HG03097 (cell line): ENCODE results near the gene NCR1.
"Not testable (repeated sequence)": the region's sequence is repeated elsewhere in the genome, so short reads cannot be mapped to it uniquely, and the experiment has no call there.

ENCODE experiments used
- ATAC-seq: cut with Tn5 transposase; IDR thresholded peaks from one replicate; pipeline ENCODE4 v1.9.1; 2021; ENCODE audit not compliant: unreplicated experiment, low FRiP score

The NCR1 gene, protein sequence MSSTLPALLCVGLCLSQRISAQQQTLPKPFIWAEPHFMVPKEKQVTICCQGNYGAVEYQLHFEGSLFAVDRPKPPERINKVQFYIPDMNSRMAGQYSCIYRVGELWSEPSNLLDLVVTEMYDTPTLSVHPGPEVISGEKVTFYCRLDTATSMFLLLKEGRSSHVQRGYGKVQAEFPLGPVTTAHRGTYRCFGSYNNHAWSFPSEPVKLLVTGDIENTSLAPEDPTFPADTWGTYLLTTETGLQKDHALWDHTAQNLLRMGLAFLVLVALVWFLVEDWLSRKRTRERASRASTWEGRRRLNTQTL

DNA sequence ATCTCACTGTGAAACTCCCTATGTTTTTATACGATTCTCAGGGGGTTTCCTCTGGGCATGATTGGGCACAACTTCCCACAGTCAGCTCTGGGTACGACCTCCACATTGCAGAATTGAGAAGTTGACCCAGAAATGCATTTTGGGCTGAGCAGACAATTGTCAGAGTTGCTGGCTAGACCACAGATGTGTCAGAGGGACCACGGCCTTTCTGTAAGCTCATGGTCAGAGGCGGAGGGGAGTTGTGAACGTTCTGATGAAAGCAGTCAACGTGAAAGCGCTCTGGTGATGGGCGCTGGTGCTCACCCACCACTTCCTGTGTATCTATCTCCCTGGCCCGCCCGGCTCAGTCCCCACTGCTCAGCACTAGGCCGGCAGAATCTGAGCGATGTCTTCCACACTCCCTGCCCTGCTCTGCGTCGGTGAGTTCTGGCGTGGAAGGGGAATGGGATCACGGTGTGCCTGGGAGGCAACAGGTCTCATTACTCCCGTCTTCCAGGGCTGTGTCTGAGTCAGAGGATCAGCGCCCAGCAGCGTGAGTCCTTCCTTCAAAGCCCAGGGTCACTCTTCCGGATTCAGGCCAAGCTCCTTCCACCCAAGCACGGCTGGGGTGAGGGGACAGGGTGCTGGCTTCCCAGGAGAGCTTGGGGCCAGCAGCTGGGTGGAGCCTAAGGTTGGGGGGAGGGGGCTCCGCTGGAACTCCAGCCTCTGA lies at the start of gene NCR1:
NCR1 (plus strand) TSS at position 346 of the 709 bp plus-strand sequence; CDS start at position 386, 40 bp downstream.
- no peak for ATAC-seq

DNA sequence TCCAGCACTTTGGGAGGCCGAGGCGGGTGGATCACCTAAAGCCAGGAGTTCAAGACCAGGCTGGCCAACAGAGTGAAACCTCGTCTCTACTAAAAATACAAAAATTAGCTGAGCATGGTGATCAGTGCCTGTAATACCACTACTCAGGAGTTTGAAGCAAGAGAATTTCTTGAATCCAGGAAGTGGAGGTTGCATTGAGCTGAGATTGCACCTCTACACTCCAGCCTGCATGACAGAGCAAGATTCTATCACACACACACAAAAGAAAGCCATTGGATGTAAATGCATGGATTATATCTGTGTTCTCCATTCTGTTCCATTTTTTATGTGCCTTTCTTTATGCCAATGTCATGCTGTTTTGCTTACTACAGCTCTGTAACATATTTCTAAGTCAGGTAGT lies 47.5 kb upstream of the NCR1 start:
- not testable (repeated sequence) for ATAC-seq

DNA sequence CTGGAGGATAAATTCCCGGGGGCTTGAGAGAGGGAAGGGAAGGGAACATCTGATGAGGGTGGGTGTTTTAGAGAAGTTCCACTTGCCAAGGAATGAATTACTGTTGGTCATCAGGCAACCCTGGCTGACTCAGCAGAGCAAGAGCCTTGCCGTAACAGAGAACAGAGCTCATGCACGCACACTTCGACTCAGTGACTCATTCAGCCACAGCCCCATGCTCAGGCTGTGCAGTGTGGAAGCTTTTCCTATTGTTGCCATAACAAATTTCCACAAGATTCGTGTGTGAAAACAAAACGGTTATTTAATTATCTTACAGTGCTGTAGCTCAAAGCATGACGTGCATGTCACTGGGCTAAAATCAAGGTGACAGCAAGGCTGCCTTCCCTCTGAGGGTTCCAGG lies 46.5 kb upstream of the NCR1 start:
- ATAC-seq: not testable (repeated sequence)

DNA sequence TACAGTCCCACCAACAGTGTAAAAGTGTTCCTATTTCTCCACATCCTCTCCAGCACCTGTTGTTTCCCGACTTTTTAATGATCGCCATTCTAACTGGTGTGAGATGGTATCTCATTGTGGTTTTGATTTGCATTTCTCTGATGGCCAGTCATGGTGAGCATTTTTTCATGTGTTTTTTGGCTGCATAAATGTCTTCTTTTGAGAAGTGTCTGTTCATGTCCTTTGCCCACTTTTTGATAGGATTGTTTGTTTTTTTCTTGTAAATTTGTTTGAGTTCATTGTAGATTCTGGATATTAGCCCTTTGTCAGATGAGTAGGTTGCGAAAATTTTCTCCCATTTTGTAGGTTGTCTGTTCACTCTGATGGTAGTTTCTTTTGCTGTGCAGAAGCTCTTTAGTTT lies 42.5 kb upstream of the NCR1 start:
- ATAC-seq: not testable (repeated sequence)

DNA sequence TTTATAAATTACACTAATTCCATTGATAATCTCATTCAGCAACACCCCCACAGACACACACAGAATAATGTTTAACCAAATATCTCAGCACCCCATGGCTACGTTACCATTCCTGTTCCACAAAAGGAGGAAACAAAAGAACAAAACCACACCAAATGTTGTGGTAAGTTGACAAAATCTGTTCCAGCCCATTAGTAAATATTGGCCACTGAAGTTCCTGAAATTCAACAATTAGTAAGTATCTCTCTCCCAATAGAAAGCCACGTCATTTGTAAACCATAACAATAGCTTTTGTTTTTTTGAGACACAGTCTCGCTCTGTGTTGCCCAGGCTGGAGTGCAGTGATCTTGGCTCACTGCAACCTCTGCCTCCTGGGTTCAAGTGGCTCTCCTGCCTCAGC lies 34.3 kb upstream of the NCR1 start:
- ATAC-seq: no peak

DNA sequence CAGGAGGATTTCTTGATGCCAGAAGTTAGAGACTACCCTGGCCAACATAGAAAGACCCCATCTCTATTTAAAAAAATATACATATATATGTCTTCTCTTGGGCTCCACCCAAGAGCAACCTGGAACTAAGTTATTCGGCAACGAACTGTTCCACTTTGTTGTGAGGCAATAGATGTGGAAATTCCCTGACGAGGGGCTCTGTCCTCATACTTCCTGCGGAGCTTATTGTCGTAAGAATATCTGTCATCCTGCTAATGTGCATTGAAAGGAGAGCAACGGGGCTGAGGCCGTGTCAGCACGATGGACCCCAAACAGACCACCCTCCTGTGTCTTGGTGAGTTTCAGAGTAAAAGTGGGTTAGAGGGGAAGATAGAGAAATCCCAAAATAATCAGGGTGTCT lies 32.0 kb upstream of the NCR1 start, which contains the start of gene FCAR:
FCAR (plus strand) TSS at position 246 of the 400 bp plus-strand sequence; CDS start at position 301, 55 bp downstream.
- no peak for ATAC-seq

DNA sequence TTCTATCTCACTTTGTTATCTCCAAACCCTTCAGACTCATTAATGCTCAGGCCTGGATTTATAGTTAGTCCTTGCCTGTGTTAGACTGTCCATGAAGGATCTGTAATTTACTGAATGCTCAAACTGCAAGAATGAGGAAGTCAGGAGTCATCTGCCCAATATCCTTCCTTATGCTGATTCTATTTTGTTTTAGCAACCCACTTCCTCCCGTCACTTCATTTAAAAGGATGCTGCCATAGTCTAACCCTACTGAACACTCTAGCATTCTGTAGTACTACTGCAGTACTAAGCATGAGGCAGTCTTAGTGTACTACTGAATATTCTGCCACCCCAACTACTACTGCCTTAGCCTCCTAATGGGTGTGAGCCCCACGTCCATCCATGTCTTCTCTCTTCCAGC lies 30.4 kb upstream of the NCR1 start:
- ATAC-seq: no peak

DNA sequence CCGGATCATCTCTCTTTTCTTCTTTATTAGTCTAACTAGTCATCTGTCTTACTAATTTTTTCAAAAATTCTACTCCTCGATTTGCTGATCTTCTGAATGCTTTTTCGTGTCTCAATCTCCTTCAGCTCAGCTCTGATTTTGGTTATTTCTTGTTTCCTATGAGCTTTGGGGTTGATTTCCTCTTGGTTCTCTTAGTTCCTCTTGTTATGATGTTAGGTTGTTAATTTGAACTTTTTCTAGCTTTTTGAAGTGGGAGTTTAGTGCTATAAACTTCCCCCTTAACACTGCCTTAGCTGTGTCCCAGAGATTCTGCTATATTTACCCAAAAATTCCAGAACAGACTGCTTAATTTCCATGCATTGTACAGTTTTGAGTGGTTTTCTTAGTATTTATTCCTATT lies 28.5 kb upstream of the NCR1 start:
- ATAC-seq: no peak

DNA sequence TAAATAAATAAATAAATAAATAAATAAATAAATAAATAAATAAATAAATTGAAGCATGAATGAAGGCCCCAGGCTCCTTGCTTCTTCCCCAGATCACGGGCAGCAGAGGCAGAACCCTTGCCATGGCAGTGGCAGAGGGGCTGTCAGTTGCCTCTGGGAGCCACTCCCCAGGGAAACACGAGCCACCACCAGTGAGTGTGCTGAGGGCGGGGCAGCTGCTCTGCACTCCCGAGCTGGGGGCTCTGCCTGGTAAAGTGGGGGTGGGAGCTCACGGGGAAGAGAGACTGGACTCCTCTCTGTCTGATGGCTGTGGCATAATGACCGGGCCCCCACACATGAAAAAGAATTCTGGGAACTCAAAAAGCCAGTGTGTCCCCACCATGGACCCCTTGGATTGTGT lies 24.1 kb upstream of the NCR1 start:
- no peak for ATAC-seq

DNA sequence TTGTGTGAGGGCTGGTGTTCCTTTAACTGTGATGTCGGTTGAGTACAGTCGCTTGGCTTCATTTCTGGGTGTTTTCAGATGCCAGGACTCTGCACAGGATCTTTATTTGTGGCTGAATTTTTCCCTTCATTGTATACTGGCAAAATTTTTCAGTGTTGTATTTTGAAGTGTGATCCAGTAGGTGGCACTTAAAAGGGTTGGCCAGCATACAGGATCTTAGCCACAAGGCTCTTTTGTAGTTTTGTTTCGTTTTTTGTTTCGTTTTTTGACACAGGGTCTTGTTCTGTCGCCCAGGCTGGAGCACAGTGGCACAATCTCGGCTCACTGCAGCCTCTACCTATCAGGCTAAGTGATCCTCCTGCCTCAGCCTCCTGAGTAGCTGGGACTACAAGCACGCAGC lies 23.2 kb upstream of the NCR1 start:
- no peak for ATAC-seq

DNA sequence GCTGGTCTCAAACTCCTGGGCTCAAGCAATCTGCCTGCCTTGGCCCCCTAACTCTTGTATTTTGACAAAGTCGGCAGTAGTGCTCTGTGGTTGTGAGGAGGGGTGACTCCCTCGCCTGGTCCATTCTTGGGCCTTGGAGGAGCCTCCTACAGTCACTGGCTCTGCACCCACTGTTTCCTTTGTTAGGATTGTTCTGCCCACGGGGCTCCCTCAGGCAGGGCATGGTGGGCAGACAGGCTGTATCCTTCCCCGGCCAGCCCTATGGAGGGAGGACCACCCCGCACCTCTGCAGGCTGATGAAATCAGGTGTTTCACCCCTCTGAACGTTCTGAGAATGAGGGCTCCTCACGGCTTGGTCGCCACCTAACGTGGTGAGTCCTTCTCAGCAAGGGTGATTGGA lies 22.7 kb upstream of the NCR1 start:
- ATAC-seq: no peak

DNA sequence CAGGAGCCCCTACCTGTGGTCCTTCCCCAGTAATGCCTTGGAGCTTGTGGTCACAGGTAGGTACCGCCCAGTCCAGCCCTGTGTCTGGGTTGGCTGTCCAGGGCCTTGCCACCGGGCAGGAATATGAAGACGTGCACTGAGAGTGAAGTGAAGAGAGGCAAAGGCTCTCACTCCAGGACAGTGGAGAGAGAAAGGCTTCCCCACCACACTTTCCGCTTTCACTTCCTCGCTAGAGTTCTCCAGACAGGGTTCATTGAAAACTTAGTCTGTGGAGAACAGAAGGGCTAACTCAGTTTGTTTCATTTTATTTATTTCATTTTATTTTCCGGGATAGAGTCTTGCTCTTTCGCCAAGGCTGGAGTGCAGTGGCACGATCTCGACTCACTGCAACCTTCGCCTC lies 17.7 kb upstream of the NCR1 start:
- ATAC-seq: no peak

DNA sequence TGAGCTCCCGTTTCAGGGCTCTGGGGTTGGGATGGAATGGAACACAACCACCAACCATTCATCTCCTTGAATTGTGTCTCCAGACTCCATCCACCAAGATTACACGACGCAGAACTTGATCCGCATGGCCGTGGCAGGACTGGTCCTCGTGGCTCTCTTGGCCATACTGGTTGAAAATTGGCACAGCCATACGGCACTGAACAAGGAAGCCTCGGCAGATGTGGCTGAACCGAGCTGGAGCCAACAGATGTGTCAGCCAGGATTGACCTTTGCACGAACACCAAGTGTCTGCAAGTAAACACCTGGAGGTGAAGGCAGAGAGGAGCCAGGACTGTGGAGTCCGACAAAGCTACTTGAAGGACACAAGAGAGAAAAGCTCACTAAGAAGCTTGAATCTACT lies 16.4 kb upstream of the NCR1 start:
- no peak for ATAC-seq

DNA sequence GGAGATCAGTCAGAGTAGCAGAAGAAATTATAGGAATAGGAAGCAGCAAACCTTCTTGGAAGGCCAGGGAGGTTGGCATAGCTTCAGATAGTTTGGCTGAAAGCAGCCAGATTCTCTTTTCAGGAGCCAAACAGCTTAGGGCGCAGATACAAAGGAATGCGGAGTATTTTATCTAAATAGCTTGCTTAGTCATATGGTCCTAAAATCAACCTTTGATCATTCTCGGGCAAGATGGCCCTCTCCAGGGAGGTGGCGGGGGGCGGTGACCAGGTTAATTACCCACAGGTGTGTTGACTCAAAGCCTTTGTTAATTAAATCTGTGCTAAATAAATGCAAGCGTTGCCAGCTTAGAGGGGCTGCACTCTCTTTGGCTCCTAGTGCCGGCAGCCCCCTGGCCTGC lies 12.5 kb upstream of the NCR1 start:
- no peak for ATAC-seq

DNA sequence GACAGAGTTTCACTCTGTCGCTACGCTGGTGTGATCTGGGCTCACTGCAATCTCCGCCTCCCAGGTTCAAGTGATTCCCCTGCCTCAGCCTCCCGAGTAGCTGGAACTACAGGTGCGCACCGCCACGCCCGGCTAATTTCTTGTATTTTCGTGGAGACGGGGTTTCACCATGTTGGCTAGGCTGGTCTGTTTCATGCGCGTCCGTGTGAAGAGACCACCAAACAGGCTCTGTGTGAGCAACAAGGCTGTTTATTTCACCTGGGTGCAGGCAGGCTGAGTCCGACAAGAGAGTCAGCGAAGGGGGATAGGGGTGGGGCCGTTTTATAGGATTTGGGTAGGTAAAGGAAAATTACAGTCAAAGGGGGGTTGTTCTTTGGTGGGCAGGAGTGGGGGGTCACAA lies 11.8 kb upstream of the NCR1 start:
- ATAC-seq: not testable (repeated sequence)

DNA sequence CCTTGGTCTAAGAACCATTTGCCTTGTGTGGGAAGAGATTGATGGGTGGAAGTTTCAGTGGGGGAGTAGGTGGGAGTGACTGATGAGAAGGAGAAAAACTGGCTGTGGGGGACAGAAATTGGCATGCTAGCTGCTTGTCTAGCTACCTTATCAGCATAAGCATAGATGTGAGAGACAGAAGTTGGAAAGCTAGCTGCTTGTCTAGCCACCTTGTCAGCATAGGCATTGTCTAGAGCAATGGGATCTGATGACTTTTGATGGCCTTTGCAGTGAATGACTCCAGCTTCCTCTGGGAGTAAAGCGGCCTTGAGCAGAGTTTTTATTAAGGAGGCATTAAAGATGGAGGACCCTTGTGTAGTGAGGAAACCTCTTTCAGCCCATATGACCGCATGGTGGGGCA lies 9.9 kb upstream of the NCR1 start:
- no peak for ATAC-seq

DNA sequence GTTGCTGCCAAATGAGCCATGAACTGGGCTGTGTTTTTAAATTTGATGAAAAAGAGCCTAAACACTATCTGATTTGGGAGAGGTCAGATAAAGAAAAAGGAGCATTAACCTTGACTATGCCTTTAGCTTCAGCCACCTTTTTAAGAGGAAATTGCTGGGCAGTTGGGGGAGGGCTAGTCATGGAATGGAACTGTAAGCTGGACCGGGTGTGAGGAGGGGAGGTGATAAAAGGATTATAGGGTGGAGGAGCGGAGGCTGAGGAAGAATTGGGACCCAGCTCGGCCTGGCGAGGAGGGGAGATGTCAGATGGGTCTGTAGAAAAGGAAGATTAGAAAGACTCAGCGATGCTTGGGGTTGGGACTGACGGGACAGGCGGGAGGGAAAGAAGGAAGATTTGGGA lies 7.3 kb upstream of the NCR1 start:
- not testable (repeated sequence) for ATAC-seq

DNA sequence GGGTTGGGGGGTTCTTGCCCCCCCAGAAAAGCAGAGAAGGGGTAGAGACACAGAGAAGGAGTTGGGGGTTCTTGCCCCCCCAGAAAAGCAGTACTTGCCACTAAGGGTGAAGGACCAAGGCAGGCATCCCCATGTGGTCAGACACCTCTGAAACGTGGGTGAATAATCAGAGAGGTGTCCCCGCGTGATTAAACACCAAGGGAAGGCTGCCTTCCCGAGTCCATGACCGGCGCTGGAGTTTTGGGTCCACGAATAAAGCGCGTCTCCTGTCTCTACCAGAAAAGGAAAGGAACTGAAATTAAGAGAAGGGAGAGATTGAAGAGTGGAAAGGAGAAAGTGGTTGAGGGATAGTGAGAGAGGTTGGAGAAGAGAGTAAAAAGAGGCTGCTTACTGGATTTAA lies 6.3 kb upstream of the NCR1 start:
- not testable (repeated sequence) for ATAC-seq

DNA sequence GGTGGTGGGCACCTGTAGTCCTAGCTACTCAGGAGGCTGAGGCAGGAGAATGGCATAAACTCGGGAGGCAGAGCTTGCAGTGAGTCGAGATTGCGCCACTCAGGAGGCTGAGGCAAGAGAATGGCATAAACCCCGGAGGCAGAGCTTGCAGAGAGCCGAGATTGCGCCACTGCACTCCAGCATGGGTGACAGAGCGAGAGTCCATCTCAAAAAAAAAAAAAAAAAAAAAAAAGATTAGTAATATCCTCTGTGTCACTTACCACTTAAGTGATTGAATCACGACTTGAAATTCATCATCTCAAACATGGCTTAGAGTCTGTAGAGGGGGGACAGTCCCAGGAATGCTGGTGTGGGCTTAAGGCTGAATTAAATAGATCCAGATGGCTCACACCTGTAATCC lies 4.8 kb upstream of the NCR1 start:
- not testable (repeated sequence) for ATAC-seq

DNA sequence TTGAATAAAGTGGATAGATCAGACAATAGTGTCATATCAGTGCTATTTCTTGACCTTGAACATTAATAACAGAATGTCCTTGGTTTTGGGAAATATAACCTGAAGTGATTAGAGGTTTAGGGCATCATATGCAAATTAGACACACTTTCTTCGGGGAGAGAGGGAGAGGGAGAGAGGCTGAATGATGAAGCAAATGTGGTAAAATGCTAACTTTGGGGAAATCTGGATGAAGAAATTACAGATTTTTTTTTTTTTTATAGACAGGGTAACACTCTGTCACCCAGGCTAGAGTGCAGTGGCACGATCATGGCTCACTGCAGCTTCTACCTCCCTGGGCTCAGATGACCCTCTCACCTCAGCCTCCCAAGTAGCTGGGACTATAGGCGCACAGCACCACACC lies 3.9 kb upstream of the NCR1 start:
- ATAC-seq: no peak

DNA sequence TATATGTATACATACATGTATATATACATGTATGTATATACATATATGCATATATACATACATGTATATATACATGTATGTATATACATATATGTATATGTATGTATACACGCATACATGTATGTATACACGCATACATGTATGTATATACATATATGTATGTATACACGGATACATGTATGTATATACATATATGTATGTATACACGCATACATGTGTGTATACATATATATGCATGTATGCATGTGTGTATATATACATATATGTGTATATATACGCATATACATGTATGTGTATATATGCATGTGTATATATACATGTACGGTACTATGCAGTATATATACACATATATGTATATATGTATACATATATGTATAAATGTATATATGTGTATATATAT lies 2.6 kb upstream of the NCR1 start:
- ATAC-seq: no peak

DNA sequence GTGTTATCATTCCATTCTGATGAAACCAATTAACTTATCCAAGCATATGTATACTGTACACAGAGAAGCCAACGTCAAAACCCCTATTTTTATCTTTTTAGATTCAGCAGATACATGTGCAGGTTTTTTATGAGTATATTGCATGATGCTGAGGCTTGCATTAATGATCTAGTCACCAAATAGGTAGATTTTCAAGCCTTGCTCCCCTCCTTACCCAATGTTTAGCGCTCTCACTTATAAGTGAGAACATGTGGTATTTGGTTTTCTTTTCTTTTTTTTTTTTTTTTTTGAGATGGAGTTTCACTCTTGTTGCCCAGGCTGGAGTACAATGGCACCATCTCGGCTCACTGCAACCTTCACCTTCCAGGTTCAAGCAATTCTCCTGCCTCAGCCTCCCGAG lies 1.7 kb upstream of the NCR1 start:
- not testable (repeated sequence) for ATAC-seq
